Mesenchymal stem cell (in vitro differentiated cells and primary cell): Measurements from ENCODE around the gene PARP14.

ENCODE experiments used
- DNase-seq: peaks from one replicate; pipeline ENCODE4 v3.0.0-alpha.2; 2013
- H2AFZ ChIP-seq: one replicate; pipeline ENCODE4 v1.6.1; 2013; ENCODE audit warnings: low read depth, mild to moderate bottlenecking, control low read depth, inconsistent platforms, low read length, moderate library complexity
- H2AK5ac ChIP-seq: 2 replicates; pipeline ENCODE4 v1.6.1; 2013; ENCODE audit warnings: low read length, moderate library complexity, mild to moderate bottlenecking, inconsistent platforms; ENCODE audit not compliant: severe bottlenecking
- H2BK120ac ChIP-seq: one replicate; pipeline ENCODE4 v1.6.1; 2013; ENCODE audit warnings: low read depth, mild to moderate bottlenecking, inconsistent platforms, low read length, moderate library complexity
- H2BK12ac ChIP-seq, 2 experiments: one replicate each; pipeline ENCODE4 v1.6.1; 2013; ENCODE audit warnings: inconsistent platforms in 2 of 2, low read length in 2 of 2, mild to moderate bottlenecking in 2 of 2, moderate library complexity in 2 of 2, control low read depth in 1 of 2
- H2BK15ac ChIP-seq: one replicate; pipeline ENCODE4 v1.6.1; 2013; ENCODE audit warnings: mild to moderate bottlenecking, low read depth, inconsistent platforms; ENCODE audit not compliant: poor library complexity, severe bottlenecking
- H2BK5ac ChIP-seq: 2 replicates; pipeline ENCODE4 v1.6.1; 2013; ENCODE audit warnings: low read depth, mild to moderate bottlenecking, low read length, control low read depth, inconsistent platforms; ENCODE audit not compliant: poor library complexity, severe bottlenecking
- H3K14ac ChIP-seq, 2 experiments: one replicate each; pipeline ENCODE4 v1.6.1; 2013; ENCODE audit warnings: inconsistent platforms in 2 of 2, low read length in 2 of 2, control low read depth in 1 of 2, mild to moderate bottlenecking in 1 of 2, moderate library complexity in 1 of 2
- H3K18ac ChIP-seq, 2 experiments: one replicate each; pipeline ENCODE4 v1.6.1; 2013; ENCODE audit warnings: inconsistent platforms in 2 of 2, low read length in 2 of 2, control low read depth in 1 of 2, low read depth in 1 of 2, mild to moderate bottlenecking in 1 of 2
- H3K23ac ChIP-seq, 2 experiments: one replicate each; pipeline ENCODE4 v1.6.1; 2013; ENCODE audit warnings: inconsistent platforms in 2 of 2, low read length in 2 of 2, mild to moderate bottlenecking in 2 of 2, moderate library complexity in 2 of 2, control low read depth in 1 of 2
- H3K27ac ChIP-seq: 2 replicates; pipeline ENCODE4 v1.5.1; 2013; ENCODE audit warnings: mild to moderate bottlenecking, moderate library complexity, low read length, control low read depth, inconsistent platforms; ENCODE audit not compliant: poor library complexity, severe bottlenecking
- H3K27me3 ChIP-seq, 2 experiments: 2 replicates each; pipeline versions ENCODE4 v1.6.1 to v1.7.0; 2013; ENCODE audit warnings: low read length in 2 of 2, mild to moderate bottlenecking in 2 of 2, moderate library complexity in 2 of 2, control low read depth in 1 of 2, inconsistent platforms in 1 of 2; ENCODE audit not compliant: control insufficient read depth in 1 of 2, insufficient read depth in 1 of 2
- H3K36me3 ChIP-seq, 2 experiments: 2 replicates each; pipeline versions ENCODE4 v1.6.1 to v1.7.0; 2013; ENCODE audit warnings: low read length in 2 of 2, control low read depth in 1 of 2, inconsistent platforms in 1 of 2, low read depth in 1 of 2, mild to moderate bottlenecking in 1 of 2; ENCODE audit not compliant: insufficient read depth in 2 of 2, control insufficient read depth in 1 of 2
- H3K4ac ChIP-seq, 2 experiments: one replicate each; pipeline ENCODE4 v1.6.1; 2013; ENCODE audit warnings: inconsistent platforms in 2 of 2, low read length in 2 of 2, mild to moderate bottlenecking in 2 of 2, moderate library complexity in 2 of 2, control low read depth in 1 of 2, low read depth in 1 of 2
- H3K4me1 ChIP-seq: 2 replicates; pipeline ENCODE4 v1.6.1; 2013; ENCODE audit warnings: low read depth, low read length, control low read depth; ENCODE audit not compliant: control insufficient read depth, insufficient read depth
- H3K4me2 ChIP-seq: 2 replicates; pipeline ENCODE4 v1.6.1; 2013; ENCODE audit warnings: low read length, mild to moderate bottlenecking, inconsistent platforms; ENCODE audit not compliant: poor library complexity, severe bottlenecking
- H3K4me3 ChIP-seq, 2 experiments: 2 replicates each; pipeline versions ENCODE4 v1.5.1 to v1.7.0; 2013; ENCODE audit warnings: low read length in 2 of 2, mild to moderate bottlenecking in 2 of 2, control low read depth in 1 of 2, low read depth in 1 of 2; ENCODE audit not compliant: insufficient read depth in 1 of 2
- H3K79me1 ChIP-seq: replicated peaks from 2 replicates; pipeline ENCODE4 v1.6.1; 2013; ENCODE audit warnings: mild to moderate bottlenecking, control low read depth, low read length, inconsistent platforms; ENCODE audit not compliant: poor library complexity, severe bottlenecking
- H3K9ac ChIP-seq: 2 replicates; pipeline ENCODE4 v1.7.0; 2013; ENCODE audit warnings: mild to moderate bottlenecking, low read length, moderate library complexity
- H3K9me3 ChIP-seq: 2 replicates; pipeline ENCODE4 v1.7.0; 2013; ENCODE audit warnings: mild to moderate bottlenecking, low read length; ENCODE audit not compliant: control insufficient read depth
- H4K8ac ChIP-seq: one replicate; pipeline ENCODE4 v1.6.1; 2013; ENCODE audit warnings: inconsistent platforms, mild to moderate bottlenecking, low read length, moderate library complexity
- H4K91ac ChIP-seq: one replicate; pipeline ENCODE4 v1.6.1; 2013; ENCODE audit warnings: mild to moderate bottlenecking, low read length, inconsistent platforms
- WGBS: methylation state at CpG from one replicate; pipeline ENCODE4 v1.1.7; 2013; ENCODE audit warnings: mixed read lengths; 5-methylcytosine and 5-hydroxymethylcytosine counted together

PARP14 gene

DNA sequence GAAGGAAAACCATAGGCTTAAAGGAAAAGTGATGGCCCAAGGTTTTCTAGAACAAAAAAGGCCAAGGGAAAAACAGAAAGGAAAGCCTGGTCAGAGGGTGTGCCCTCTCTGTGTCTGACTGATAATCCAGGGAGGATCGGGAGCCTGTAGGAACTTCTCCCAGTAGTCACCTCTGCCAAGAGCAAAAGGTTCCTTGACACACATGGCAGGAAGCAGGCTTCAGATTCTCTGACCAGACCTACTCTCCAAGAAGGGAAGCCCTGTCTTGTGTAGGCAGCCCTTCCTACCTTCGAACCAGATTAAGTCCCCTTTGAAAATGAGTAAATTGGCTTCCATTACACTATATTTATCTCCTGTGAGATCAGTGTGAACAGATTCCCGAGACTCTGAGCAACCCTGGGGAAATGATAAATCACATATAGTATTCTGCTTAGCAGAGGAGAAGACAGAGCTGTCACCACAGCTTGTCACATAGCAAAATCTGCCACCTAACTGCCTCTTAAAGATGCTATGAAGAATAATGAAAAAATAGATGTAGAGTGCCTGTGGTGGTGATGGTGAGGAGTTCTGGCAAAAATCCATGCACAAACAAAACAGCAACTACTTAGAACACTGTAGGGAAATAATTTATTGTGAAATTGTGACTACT is 38.8 kb downstream of the PARP14 start:
- no peak overlapping the region for H3K4me2 ChIP-seq
- H2AK5ac ChIP-seq: no peak overlapping the region
- H2BK120ac ChIP-seq: no peak overlapping the region
- no peaks in the 10 kb centered on the region for H3K27me3 ChIP-seq
- H2BK12ac ChIP-seq: no peak overlapping the region
- H3K23ac ChIP-seq: no peak overlapping the region
- no peaks in the 10 kb centered on the region for H3K4me1 ChIP-seq
- no peaks in the 10 kb centered on the region for H3K9me3 ChIP-seq
- H2BK5ac ChIP-seq: no peak overlapping the region
- 90% methylated on average over 2 of the region's 3 CpGs for WGBS
- H3K79me1 ChIP-seq: no peaks in the 10 kb centered on the region
- H3K36me3 ChIP-seq: peaks cover 8 to 86% of the 10 kb centered on the region in 2 experiments
- no peak overlapping the region for H3K27ac ChIP-seq
- DNase-seq: no peak
- no peak overlapping the region for H4K91ac ChIP-seq
- no peak overlapping the region for H3K9ac ChIP-seq
- no peak overlapping the region for H2BK15ac ChIP-seq
- no peak overlapping the region for H2AFZ ChIP-seq
- H3K4ac ChIP-seq: no peak overlapping the region
- H3K14ac ChIP-seq: no peak overlapping the region
- H4K8ac ChIP-seq: no peak overlapping the region
- no peak overlapping the region for H3K4me3 ChIP-seq
- H3K18ac ChIP-seq: no peak overlapping the region

DNA sequence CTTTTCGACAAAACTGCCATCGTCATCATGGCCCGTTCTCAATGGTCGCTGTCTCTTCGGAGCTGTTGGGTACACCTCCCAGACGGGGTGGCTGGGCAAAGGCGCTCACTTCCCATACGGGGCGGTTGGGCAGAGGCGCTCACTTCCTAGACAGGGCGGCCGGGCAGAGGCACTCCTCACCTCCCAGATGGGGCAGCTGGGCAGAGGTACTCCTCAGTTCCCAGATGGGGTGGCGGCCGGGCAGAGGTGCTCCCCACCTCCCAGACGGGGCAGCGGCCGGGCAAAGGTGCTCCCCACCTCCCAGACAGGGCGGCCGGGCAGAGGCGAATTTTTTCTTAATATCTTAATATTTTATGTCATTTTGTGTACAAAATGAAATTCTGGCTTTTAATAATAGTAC is 44.5 kb downstream of the PARP14 start:
- Histone ChIP-seq H2BK5ac (no peak overlapping the region), H3K9me3 (no peaks in the 10 kb centered on the region), H4K91ac (no peak overlapping the region), H3K4me1 (no peaks in the 10 kb centered on the region), H2BK12ac (no peak overlapping the region), H3K27ac (no peak overlapping the region), H3K4ac (no peak overlapping the region), H3K9ac (no peak overlapping the region), H2BK120ac (no peak overlapping the region), H2BK15ac (no peak overlapping the region), H3K4me3 (no peak overlapping the region), H3K79me1 (no peaks in the 10 kb centered on the region), H3K18ac (no peak overlapping the region), H3K27me3 (no peaks in the 10 kb centered on the region), H3K4me2 (no peak overlapping the region), H2AK5ac (no peak overlapping the region), H3K36me3 (peaks cover 11 to 52% of the 10 kb centered on the region in 2 experiments), H3K23ac (no peak overlapping the region), H3K14ac (no peak overlapping the region), H2AFZ (no peak overlapping the region), H4K8ac (no peak overlapping the region)
- WGBS: 96% methylated on average over 14 of the region's 20 CpGs
- DNase-seq: no peak

DNA sequence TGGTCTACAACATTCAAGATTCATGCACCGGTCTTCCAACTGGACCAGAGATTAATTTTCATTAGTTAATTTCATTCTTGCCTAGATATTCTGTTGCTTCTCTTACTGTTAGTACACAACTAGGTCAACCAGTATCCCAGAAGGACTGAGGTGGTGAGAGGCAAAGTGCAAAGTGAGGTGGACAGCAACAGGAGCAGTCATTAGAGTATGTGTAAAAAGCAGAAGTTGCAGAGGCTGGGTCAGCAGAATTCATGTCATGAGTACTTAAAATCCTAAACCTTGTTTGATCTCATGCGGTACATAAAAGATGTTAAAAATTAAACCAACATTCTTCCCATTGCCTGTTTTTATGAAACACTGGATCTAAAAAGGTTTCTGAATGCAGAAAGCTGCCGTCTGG is 46.7 kb downstream of the PARP14 start:
- Histone ChIP-seq H4K8ac (no peak overlapping the region), H2BK5ac (no peak overlapping the region), H2BK120ac (no peak overlapping the region), H3K79me1 (no peaks in the 10 kb centered on the region), H3K4me1 (no peaks in the 10 kb centered on the region), H4K91ac (no peak overlapping the region), H2BK12ac (no peak overlapping the region), H3K14ac (no peak overlapping the region), H3K4me3 (no peak overlapping the region), H3K23ac (no peak overlapping the region), H2BK15ac (no peak overlapping the region), H2AK5ac (no peak overlapping the region), H3K18ac (no peak overlapping the region), H2AFZ (no peak overlapping the region), H3K4me2 (no peak overlapping the region), H3K9ac (no peak overlapping the region), H3K36me3 (peaks cover 7 to 40% of the 10 kb centered on the region in 2 experiments), H3K27me3 (no peaks in the 10 kb centered on the region), H3K9me3 (no peaks in the 10 kb centered on the region), H3K4ac (no peak overlapping the region), H3K27ac (no peak overlapping the region)
- 98% methylated on average over 2 of the region's 3 CpGs for WGBS
- DNase-seq: no peak

DNA sequence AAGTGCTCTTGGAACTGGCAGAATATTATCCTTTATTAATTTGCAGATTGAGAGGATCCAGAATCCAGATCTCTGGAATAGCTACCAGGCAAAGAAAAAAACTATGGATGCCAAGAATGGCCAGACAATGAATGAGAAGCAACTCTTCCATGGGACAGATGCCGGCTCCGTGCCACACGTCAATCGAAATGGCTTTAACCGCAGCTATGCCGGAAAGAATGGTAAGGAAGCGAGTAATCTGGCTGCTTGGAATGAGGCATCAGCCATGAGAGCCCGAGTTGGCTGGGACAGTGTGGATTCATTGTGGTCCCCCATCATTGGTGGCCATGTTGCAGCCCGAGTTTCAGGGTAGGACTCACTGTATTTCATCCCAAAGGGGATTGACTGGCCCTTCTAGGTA is 47.1 kb downstream of the PARP14 start:
- no peak overlapping the region for H2BK12ac ChIP-seq
- H4K8ac ChIP-seq: no peak overlapping the region
- H3K9ac ChIP-seq: no peak overlapping the region
- no peaks in the 10 kb centered on the region for H3K9me3 ChIP-seq
- no peak overlapping the region for H2AFZ ChIP-seq
- H2BK15ac ChIP-seq: no peak overlapping the region
- no peak overlapping the region for H4K91ac ChIP-seq
- H3K27me3 ChIP-seq: no peaks in the 10 kb centered on the region
- H2BK5ac ChIP-seq: no peak overlapping the region
- no peaks in the 10 kb centered on the region for H3K4me1 ChIP-seq
- no peak overlapping the region for H2AK5ac ChIP-seq
- no peak overlapping the region for H3K4me3 ChIP-seq
- no peak overlapping the region for H3K27ac ChIP-seq
- H3K79me1 ChIP-seq: no peaks in the 10 kb centered on the region
- H2BK120ac ChIP-seq: no peak overlapping the region
- DNase-seq: no peak
- H3K14ac ChIP-seq: no peak overlapping the region
- no peak overlapping the region for H3K23ac ChIP-seq
- H3K18ac ChIP-seq: no peak overlapping the region
- WGBS: 99% methylated on average over 8 of the region's 9 CpGs
- H3K4ac ChIP-seq: no peak overlapping the region
- H3K36me3 ChIP-seq: peaks cover 7 to 35% of the 10 kb centered on the region in 2 experiments
- H3K4me2 ChIP-seq: no peak overlapping the region
